B cell (primary cell): ENCODE results near the gene JADE1. TPM values are rescaled to one million over a fixed set of nuclear protein-coding genes. Genes with fewer than 3 reads are reported as not detected.

Experiments
- ATAC-seq: fragments of 200-7000 bp; cut with Tn5 transposase; one replicate; pipeline ENCODE4 v1.10.0; 2021; ENCODE audit warnings: low read depth, mild to moderate bottlenecking, moderate number of reproducible peaks, moderate library complexity
- CTCF ChIA-PET: fragments of 350-600 bp; sonication (Branson Sonifier 250); formaldehyde crosslinking; loops from one replicate; lab custom pipeline; 2021; ENCODE audit warnings: antibody characterized with exemption, inconsistent platforms; lab: Charles Lee
- POLR2A ChIA-PET: fragments of 350-600 bp; sonication (Branson Sonifier 250); formaldehyde crosslinking; loops from one replicate; lab custom pipeline; 2021; ENCODE audit warnings: antibody characterized with exemption; lab: Charles Lee
- DNase-seq: peaks from one replicate; pipeline ENCODE4 v3.0.0; 2013
- H2AFZ ChIP-seq: 2 replicates; pipeline ENCODE4 v1.6.1; 2012; ENCODE audit warnings: mild to moderate bottlenecking, low read depth, low read length; ENCODE audit not compliant: insufficient read depth, poor library complexity, severe bottlenecking
- H3K27ac ChIP-seq, 2 donors: 1 replicate in 1 of 2; 2 replicates in 1 of 2; pipeline ENCODE4 v1.5.1; 2012 to 2013; ENCODE audit warnings: low read length in 2 of 2, mild to moderate bottlenecking in 2 of 2, moderate library complexity in 1 of 2
- H3K27me3 ChIP-seq, 4 experiments: fragments of 200-600 bp in 1 of 4; sonication (generic) in 1 of 4; replicated peaks in 1 of 4; 1 replicate in 2 of 4; 2 replicates in 2 of 4; pipeline versions ENCODE4 v1.6.1 to v1.7.0; 2013 to 2016; ENCODE audit warnings: low read length in 3 of 4, mild to moderate bottlenecking in 2 of 4, mixed read lengths in 1 of 4, moderate library complexity in 1 of 4; ENCODE audit not compliant: insufficient read depth in 4 of 4, control insufficient read depth in 3 of 4; ENCODE audit errors: control extremely low read depth in 1 of 4
- H3K36me3 ChIP-seq, 2 experiments: replicated peaks in 1 of 2; 1 replicate in 1 of 2; 2 replicates in 1 of 2; pipeline versions ENCODE4 v1.6.1 to v1.7.1; 2013; ENCODE audit warnings: low read length in 1 of 2; ENCODE audit not compliant: insufficient read depth in 2 of 2, control insufficient read depth in 1 of 2; ENCODE audit errors: control extremely low read depth in 1 of 2, extremely low read depth in 1 of 2
- H3K4me1 ChIP-seq, 2 donors: fragments of 200-600 bp in 1 of 2; sonication (generic) in 1 of 2; 1 replicate in 1 of 2; 2 replicates in 1 of 2; pipeline versions ENCODE4 v1.5.1 to v1.6.1; 2013 to 2017; ENCODE audit warnings: low read length in 2 of 2; ENCODE audit not compliant: control insufficient read depth in 2 of 2, insufficient read depth in 2 of 2
- H3K4me2 ChIP-seq: replicated peaks from 2 replicates; pipeline ENCODE3; 2012; ENCODE audit warnings: mild to moderate bottlenecking, low read depth, low read length; ENCODE audit not compliant: poor library complexity, severe bottlenecking
- H3K4me3 ChIP-seq, 5 experiments: fragments of 200-600 bp in 1 of 5; sonication (generic) in 1 of 5; 1 replicate in 3 of 5; 2 replicates in 2 of 5; pipeline versions ENCODE4 v1.5.1 to v1.7.0; 2011 to 2016; ENCODE audit warnings: low read length in 4 of 5, mild to moderate bottlenecking in 4 of 5, low read depth in 2 of 5, control low read depth in 1 of 5, moderate library complexity in 1 of 5; ENCODE audit not compliant: insufficient read depth in 1 of 5; ENCODE audit errors: control extremely low read depth in 1 of 5, extremely low read depth in 1 of 5
- H3K79me2 ChIP-seq: fragments of 200-600 bp; sonication (generic); one replicate; pipeline ENCODE4 v1.6.0; 2016; ENCODE audit warnings: low read length; ENCODE audit not compliant: control insufficient read depth, insufficient read depth
- H3K9ac ChIP-seq: fragments of 200-600 bp; sonication (generic); 2 replicates; pipeline ENCODE4 v1.6.1; 2017; ENCODE audit warnings: mild to moderate bottlenecking, low read length, moderate library complexity
- H3K9me3 ChIP-seq, 3 donors: one replicate each; pipeline versions ENCODE4 v1.6.1 to v1.7.1; 2013; ENCODE audit warnings: low read length in 2 of 3; ENCODE audit not compliant: control insufficient read depth in 2 of 3, insufficient read depth in 1 of 3; ENCODE audit errors: control extremely low read depth in 1 of 3
- H4K20me1 ChIP-seq: 2 replicates; pipeline ENCODE4 v1.6.0; 2012; ENCODE audit warnings: mild to moderate bottlenecking, low read length; ENCODE audit not compliant: insufficient read depth, control insufficient read depth, poor library complexity, severe bottlenecking
- H3K27ac Mint-ChIP-seq: one replicate; pipeline ENCODE4 v1.8.0; 2021; ENCODE audit warnings: mixed read lengths
- H3K27me3 Mint-ChIP-seq: one replicate; pipeline ENCODE4 v1.8.0; 2021; ENCODE audit warnings: mixed read lengths
- H3K4me1 Mint-ChIP-seq: one replicate; pipeline ENCODE4 v1.8.0; 2021; ENCODE audit warnings: mixed read lengths
- H3K4me3 Mint-ChIP-seq: one replicate; pipeline ENCODE4 v1.8.0; 2021; ENCODE audit warnings: mixed read lengths
- H3K9me3 Mint-ChIP-seq: one replicate; pipeline ENCODE4 v1.8.0; 2022; ENCODE audit warnings: mixed read lengths; ENCODE audit not compliant: insufficient read depth
- EZH2 ChIP-seq: IDR thresholded peaks from 2 replicates; pipeline ENCODE4 v1.6.1; 2012; ENCODE audit warnings: borderline replicate concordance, low read depth, mild to moderate bottlenecking, moderate library complexity, low read length; ENCODE audit not compliant: insufficient read depth, poor library complexity, severe bottlenecking
- WGBS: methylation state at CpG from one replicate; pipeline ENCODE4 v1.1.5; 2013; ENCODE audit warnings: missing lambda C conversion rate; ENCODE audit not compliant: insufficient coverage; 5-methylcytosine and 5-hydroxymethylcytosine counted together
- intact Hi-C: fragments of 100-400 bp; cut with micrococcal nuclease; formaldehyde crosslinking; loops from one replicate; pipeline ENCODE4 v1.10.0; 2022
- polyA plus RNA-seq: library from polyadenylated mRNA; depleted of rRNA; stranded (reverse); fragments of >200 nt; gene quantifications from 2 replicates; pipeline ENCODE4 v1.2.3, GENCODE V29; 2012
- total RNA-seq, 2 donors: library from RNA; stranded (reverse); fragments of 120-200 nt in 1 of 2; gene quantifications; 1 replicate in 1 of 2; 2 replicates in 1 of 2; pipeline versions ENCODE4 v1.2.3 to v1.2.4, GENCODE V29; 2013 to 2022
- TF ChIP-seq, protein P1 (sequence below): fragments of 200-600 bp; IDR thresholded peaks from one replicate; pipeline ENCODE4 v1.8.0; 2022; ENCODE audit warnings: antibody characterized with exemption, mild to moderate bottlenecking

The JADE1 gene
- total and polyA plus RNA-seq, 2 donors (not counting 1 experiment from before 2014, with no cell fraction given) = 13.8 to 42.4 TPM

DNA sequence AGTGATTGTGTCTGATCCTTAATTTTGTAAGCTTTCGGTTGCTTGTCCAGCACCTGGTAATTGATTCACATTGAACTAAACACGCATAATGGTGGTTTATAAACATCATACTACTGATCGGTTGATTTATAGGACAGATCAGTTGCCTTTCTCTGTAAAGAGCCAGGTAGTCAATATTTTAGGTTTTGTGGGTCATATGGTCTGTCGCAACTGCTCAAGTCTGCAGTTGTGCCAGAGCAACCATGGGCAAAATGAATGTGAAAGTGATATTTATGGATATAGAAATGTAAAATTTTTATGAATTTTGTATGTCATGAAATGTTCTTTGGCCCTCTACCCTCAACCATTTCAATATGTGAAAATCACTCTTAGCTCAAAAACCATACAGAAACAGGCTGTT lies 8.9 kb downstream of the JADE1 start:
- intact Hi-C loops = no loop called here
- H3K9ac ChIP-seq = no peak overlapping the region
- no peaks in the 10 kb centered on the region for H3K36me3 ChIP-seq
- H3K4me3 Mint-ChIP-seq = no peak overlapping the region
- TF ChIP-seq EZH2 = no peak
- TF ChIP-seq, protein P1, sequence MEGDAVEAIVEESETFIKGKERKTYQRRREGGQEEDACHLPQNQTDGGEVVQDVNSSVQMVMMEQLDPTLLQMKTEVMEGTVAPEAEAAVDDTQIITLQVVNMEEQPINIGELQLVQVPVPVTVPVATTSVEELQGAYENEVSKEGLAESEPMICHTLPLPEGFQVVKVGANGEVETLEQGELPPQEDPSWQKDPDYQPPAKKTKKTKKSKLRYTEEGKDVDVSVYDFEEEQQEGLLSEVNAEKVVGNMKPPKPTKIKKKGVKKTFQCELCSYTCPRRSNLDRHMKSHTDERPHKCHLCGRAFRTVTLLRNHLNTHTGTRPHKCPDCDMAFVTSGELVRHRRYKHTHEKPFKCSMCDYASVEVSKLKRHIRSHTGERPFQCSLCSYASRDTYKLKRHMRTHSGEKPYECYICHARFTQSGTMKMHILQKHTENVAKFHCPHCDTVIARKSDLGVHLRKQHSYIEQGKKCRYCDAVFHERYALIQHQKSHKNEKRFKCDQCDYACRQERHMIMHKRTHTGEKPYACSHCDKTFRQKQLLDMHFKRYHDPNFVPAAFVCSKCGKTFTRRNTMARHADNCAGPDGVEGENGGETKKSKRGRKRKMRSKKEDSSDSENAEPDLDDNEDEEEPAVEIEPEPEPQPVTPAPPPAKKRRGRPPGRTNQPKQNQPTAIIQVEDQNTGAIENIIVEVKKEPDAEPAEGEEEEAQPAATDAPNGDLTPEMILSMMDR = no peak
- H3K27ac ChIP-seq = no peak overlapping the region
- H3K27ac Mint-ChIP-seq = no peak overlapping the region
- H3K9me3 Mint-ChIP-seq = no peaks in the 10 kb centered on the region
- H3K4me3 ChIP-seq = no peak overlapping the region
- peaks cover 88% of the 10 kb centered on the region for H4K20me1 ChIP-seq
- ChIA-PET CTCF (interaction anchor here (1.5 kb wide), 1 partner anchor 44 kb away, joined by 7 read pairs; no protein-coding TSS in a partner anchor), POLR2A (no interaction called here)
- H3K4me2 ChIP-seq = no peak overlapping the region
- peaks cover 49% of the 10 kb centered on the region for H3K4me1 Mint-ChIP-seq
- peaks cover 100% of the 10 kb centered on the region for H3K79me2 ChIP-seq
- no peaks in the 10 kb centered on the region for H3K27me3 ChIP-seq
- H3K4me1 ChIP-seq = peaks cover 0 to 10% of the 10 kb centered on the region in 2 donors
- no peak overlapping the region for H2AFZ ChIP-seq
- WGBS = 100% methylated on average over 2 of the region's 4 CpGs
- ATAC-seq (no peak), DNase-seq (no peak)
- H3K9me3 ChIP-seq = peaks cover 0 to 6% (median 0%) of the 10 kb centered on the region in 3 donors
- H3K27me3 Mint-ChIP-seq = no peaks in the 10 kb centered on the region

DNA sequence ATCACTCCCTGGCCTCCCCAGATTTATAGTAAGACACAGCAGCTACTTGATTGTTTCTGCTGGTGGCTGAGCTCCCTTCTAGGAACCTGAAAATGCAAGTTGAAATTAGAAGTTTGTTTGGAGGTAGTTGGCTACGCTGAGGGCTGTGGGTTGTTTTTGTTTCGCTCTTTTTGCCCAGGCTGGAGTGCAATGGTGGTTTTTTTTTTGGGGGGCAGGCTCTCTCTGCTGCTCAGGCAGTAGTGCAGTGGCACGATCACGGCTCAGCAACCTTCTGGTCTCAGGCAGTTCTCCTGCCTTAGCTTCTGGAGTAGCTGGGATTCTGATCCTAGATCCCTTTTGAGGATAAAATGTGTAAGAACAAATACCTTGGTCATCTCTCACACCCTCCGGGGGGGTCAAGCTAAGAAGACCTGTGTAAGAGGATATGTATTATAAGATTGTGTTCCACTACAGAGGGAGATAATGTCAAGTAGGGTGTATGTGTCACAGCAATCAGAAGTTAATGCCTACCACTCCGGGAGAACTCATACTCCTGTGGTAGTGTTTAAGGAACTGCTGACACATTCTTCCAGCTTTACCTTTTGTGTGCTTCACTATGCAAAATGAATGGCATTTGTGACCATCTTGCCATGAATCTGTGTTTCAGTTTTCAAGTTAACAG lies 9.7 kb downstream of the JADE1 start:
- Mint-ChIP-seq H3K27ac (no peak overlapping the region), H3K27me3 (no peaks in the 10 kb centered on the region), H3K4me1 (peaks cover 48% of the 10 kb centered on the region), H3K4me3 (no peak overlapping the region), H3K9me3 (no peaks in the 10 kb centered on the region)
- Histone ChIP-seq H3K4me1 (peaks cover 0 to 5% of the 10 kb centered on the region in 2 donors), H3K27me3 (no peaks in the 10 kb centered on the region), H2AFZ (no peak overlapping the region), H3K9ac (no peak overlapping the region), H3K79me2 (peaks cover 98% of the 10 kb centered on the region), H4K20me1 (peaks cover 87% of the 10 kb centered on the region), H3K36me3 (no peaks in the 10 kb centered on the region), H3K4me2 (no peak overlapping the region), H3K27ac (no peak overlapping the region), H3K4me3 (no peak overlapping the region), H3K9me3 (peaks cover 0 to 6% (median 0%) of the 10 kb centered on the region in 3 donors)
- no peak for TF ChIP-seq EZH2
- TF ChIP-seq, protein P1 = no peak
- POLR2A ChIA-PET = no interaction called here
- CTCF ChIA-PET = interaction anchor here (1.5 kb wide), 1 partner anchor 43 kb away, joined by 7 read pairs; no protein-coding TSS in a partner anchor
- ATAC-seq (no peak), DNase-seq (no peak)
- intact Hi-C loops = no loop called here
- 77% methylated on average over 5 of the region's 6 CpGs for WGBS
